22Rv1 (cell line): Measurements from ENCODE around the gene DTX4.

Source experiments
- H3K27ac ChIP-seq: fragments of 450-650 bp; 2 replicates; pipeline ENCODE4 v1.5.1; 2017
- CTCF ChIP-seq: fragments of 450-650 bp; IDR thresholded peaks from 2 replicates; pipeline ENCODE4 v1.5.1; 2017; ENCODE audit warnings: mild to moderate bottlenecking
- ZFX ChIP-seq: fragments of 450-650 bp; IDR thresholded peaks from 2 replicates; pipeline ENCODE4 v1.6.1; 2017; ENCODE audit warnings: antibody characterized with exemption, borderline replicate concordance

The DTX4 gene

GRCh38 chr11:59201353-59201752 lies 29.4 kb downstream of the DTX4 start:
- TF ChIP-seq ZFX (no peak), CTCF (peak; percentile 34; the same call in 1 of the 2 replicates)
- H3K27ac ChIP-seq, result no peak overlapping the region

GRCh38 chr11:59204746-59205145 lies 32.8 kb downstream of the DTX4 start:
- H3K27ac ChIP-seq, result no peak overlapping the region
- TF ChIP-seq ZFX (no peak), CTCF (no peak)

GRCh38 chr11:59205648-59206047 lies 33.7 kb downstream of the DTX4 start:
- no peak overlapping the region for H3K27ac ChIP-seq
- no peak for TF ChIP-seq CTCF
- no peak for TF ChIP-seq ZFX

- no peak overlapping the region for H3K27ac ChIP-seq
- TF ChIP-seq ZFX, result no peak
- peak; percentile 72 for TF ChIP-seq CTCF
Measured at GRCh38 chr11:59206635-59207034, 34.7 kb downstream of the DTX4 start.

GRCh38 chr11:59207988-59208451 lies 36.1 kb downstream of the DTX4 start:
- TF ChIP-seq ZFX, result no peak
- peak; percentile 87 for TF ChIP-seq CTCF
- H3K27ac ChIP-seq, result no peak overlapping the region

GRCh38 chr11:59208956-59209355 lies 37.0 kb downstream of the DTX4 start:
- TF ChIP-seq ZFX (no peak), CTCF (no peak)
- no peak overlapping the region for H3K27ac ChIP-seq

GRCh38 chr11:59212222-59212621 lies 40.3 kb downstream of the DTX4 start:
- no peak for TF ChIP-seq CTCF
- no peak for TF ChIP-seq ZFX
- H3K27ac ChIP-seq, result no peak overlapping the region
